ENCODE measurements around the gene ALDH5A1. TPM values are rescaled to one million over a fixed set of nuclear protein-coding genes. Genes with fewer than 3 reads are reported as not detected.
A peak's percentile ranks its signal among the peaks of the same experiment; 100 is the strongest.

ALDH5A1 gene
- polyA plus RNA-seq, 1 donor, result 31.9 TPM

DNA sequence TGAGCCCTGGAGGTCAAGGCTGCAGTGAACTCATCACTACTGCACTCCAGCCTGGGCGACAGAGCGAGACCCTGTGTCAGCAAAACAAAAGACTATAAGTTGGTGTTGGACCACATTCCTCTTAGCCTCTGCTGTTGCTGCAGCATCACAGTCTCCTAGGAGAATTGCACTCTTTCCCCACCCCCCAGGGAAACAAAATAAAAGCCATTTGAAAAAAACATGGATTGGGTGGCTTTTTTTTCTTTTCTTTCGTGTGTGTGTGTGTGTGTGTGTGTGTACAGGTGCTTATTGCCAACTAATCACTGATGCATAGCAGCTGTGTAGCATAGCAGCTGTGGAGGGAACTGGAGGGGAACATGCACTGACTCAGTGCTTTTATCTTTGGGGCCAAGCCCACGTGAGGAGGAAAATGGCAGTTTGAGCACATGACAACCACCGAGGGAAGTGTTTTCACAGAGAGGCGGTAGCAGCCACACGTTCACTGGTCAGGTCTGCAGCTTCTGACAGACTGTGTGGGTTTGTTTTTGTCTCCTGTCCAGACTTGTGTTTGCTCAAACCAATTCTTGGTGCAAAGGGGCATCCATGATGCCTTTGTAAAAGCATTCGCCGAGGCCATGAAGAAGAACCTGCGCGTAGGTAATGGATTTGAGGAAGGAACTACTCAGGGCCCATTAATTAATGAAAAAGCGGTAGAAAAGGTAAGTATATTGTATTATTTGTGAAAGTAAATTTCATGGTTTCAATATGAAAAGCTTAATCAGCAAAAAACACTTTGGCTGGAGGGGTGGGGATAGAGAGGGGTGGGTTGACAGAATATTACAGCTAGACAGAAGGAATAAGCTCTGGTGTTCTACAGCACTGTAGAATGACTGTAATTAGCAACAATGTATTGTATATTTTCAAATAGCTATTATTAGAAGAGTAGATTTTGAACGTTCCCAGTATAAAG is 27.7 kb downstream of the ALDH5A1 start:
- DNase-seq, result peak; percentile 50

DNA sequence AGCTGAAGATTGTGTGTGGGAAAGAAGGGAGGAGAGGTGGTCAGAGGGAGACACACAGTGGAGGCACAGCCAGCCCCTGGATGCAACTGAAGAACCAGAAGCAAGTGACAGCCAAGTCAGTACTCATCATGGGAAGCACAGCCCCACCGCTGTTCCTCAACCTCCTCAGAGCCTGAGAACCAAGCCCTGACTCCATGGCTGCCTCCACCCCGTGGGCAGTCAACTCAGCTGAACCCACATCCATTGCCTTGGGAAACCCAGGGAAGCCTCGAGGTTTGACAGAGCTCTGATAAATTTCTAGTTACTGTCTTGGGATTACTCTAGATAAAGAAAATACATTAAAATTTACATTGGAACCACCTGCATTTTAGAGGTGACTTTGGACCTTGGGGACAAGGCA is 29.6 kb downstream of the ALDH5A1 start:
- no peak for DNase-seq

DNA sequence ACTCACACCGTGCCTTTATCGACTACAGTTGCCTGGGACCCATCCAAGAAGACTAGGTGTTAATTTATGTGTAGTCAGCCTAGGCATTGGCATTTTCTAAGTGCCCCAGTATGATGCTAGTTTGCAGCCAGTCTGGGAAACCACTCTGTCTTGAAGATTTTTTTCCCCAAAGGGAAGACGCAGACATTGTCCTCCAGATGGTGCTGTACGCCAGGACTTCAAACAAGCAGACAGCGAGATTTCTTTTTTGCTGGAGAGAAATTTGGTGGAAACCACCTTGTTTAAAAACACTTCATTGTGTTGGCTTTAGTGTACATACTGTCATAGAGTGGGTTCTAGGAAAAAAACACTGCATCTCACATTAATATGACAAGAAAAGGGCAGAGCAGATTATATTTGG is 30.0 kb downstream of the ALDH5A1 start:
- peak; percentile 43 for DNase-seq

DNA sequence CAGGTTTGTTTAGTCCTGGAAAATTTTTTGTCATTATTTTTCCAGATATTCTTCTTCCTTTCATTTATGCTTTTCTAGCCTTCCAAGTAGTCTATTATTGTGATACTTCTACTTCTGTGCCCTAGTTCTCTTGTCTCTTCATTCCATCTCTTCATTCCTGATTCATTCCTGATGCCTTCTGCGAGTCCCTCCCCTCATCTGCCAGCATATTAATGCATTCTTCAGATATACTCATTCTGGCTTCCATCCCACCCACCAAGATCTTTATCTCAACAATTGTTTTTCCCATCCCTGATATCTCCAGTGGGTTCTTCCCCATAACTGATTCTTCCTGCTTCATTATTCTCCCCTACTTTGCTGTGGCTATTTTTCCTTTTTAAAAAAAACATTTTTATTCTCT is 35.2 kb downstream of the ALDH5A1 start:
- no peak for DNase-seq

DNA sequence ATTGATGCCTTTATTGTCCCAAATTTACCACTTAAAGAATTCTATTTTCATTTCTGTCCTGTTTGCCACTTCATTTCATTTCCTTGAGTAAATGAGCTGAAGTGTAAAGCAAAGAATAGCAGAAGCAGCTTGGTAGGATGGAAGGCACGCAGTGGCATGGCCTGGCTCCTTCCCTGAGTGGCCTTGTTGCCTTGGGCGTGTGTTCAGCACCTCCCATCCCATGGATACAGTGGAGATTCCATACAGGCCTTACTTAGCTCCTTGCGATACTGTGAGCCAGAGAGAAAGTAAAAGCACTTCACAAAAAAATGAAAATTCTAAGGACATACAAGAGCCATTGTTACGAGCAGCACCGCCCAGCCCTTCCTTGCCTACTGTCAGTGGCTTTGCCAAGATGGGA is 39.6 kb downstream of the ALDH5A1 start:
- DNase-seq, result no peak

DNA sequence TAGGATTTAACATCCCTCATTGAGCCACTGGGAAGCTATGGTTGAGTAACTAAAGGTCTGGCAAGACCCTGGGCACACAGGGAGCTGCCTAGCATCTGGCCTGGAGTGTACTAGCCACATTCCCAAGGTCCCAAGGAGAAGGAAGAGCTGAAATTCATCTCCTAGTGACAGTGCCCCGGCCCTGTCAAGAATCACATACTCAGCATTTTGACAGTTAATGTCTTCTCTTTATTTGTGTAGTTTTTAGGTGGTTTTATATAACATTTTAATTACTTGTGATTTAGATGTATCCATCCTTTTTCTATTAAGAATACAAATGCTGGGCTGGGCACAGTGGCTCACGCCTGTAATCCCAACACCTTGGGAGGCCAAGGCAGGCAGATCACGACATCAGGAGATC is 40.4 kb downstream of the ALDH5A1 start:
- no peak for DNase-seq

DNA sequence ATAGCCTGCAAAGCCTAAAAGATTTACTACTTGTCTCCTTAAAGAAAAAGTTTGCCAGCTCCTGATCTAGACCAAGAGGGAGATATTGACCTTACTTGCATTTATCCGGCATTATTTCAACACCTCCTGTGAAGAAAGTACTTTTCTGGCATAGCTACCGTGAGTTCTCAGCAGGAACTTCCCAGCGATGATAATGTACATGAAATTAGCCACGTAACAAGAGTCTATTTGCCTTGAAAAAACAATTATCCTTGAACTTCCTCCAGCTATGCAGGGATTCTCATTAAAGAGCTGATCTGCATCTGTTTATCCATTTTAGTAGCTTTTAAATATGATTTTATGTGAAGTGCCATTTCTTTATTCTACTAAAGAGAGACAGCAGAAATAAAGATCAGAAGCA is 41.7 kb downstream of the ALDH5A1 start:
- no peak for DNase-seq

DNA sequence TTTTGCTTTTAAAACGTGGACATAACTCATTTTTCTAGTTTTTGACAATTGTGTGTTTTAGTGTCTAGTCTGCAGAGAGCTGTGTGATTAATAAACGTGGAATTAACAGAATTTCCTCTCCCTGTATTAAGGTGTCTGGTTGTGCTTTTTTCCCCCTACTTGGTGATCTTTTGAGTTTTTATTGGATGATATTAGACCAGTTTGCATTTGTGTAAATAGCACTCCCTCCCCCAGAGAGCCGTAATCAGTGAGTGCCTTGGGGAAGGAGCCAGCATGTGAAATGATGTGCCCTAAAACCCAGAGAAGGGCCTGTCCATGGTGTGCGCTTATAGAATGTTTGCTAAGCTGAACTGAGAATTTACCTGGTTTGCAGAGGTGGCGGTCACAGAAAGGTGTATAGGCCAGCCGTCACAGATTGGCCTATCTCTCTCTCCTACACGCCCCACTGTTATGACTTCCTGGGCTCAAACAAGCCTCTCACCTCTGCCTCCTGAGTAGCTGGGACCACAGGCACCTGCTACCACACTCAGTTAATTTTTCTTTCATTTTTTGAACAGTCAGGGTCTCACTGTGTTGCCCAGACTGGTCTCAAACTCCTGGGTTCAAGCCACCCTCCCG is 42.4 kb downstream of the ALDH5A1 start:
- DNase-seq, result no peak

DNA sequence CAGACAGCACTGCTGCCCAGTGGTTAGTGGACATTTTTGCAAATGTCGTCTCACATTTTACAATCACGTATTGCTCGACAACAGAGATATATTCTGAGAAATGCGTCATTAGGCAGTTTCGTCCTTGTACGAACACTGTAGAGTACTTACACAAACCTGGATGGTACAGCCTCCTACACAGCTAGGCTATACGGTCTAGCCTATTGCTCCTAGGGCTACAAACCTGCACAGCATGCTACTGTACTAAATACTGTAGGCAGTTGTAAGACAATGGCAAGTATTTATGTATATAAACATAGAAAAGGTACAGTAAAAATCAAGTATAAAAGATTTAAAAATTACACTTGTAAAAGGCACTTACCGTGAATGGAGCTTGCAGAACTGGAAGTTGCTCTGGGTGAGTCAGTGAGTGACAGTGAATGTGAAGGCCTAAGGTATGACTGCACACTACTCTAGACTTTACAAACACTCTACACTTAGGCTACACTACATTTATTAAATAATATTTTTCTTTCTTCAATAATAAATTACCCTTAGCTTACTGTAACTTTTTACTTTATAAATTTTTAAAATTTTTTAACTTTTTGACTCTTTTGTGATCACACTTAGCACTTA is 43.1 kb downstream of the ALDH5A1 start:
- DNase-seq, result no peak

DNA sequence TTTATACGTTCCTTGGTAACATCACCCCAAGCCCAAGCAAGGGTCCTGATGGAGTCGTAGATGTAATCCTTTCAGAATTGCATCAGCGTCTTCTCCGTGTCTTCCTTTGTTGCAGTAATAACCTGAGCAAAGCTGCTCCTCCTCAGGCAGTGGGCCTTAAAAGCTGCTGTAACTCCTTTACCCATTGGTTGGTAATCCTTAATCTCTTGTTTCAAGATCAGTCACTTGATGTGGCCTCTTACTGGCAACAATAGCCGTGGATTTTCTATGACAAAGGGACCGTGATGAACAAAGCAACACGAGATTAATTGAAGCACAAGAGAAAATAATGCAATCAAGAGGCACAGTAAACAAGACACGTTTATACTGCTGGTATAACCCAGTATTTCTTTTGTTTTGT is 44.6 kb downstream of the ALDH5A1 start:
- DNase-seq, result no peak

DNA sequence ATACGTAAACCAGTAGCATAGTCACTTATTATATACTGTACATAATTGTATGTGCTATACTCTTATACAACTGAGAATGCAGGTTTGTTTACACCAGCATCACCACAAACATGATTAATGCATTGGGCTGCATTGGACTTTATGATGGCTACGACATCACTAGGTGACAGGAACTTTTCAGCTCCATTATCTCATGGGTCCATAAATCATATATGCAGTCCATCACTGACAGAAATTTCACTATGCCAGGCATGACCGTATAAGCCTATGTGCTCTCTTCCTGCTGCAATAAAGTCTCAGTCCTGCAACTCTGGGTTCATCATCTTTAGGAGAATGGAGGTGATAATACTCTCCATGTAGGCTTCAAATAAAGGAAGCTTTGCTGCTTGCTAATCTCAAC is 45.4 kb downstream of the ALDH5A1 start:
- DNase-seq, result no peak

DNA sequence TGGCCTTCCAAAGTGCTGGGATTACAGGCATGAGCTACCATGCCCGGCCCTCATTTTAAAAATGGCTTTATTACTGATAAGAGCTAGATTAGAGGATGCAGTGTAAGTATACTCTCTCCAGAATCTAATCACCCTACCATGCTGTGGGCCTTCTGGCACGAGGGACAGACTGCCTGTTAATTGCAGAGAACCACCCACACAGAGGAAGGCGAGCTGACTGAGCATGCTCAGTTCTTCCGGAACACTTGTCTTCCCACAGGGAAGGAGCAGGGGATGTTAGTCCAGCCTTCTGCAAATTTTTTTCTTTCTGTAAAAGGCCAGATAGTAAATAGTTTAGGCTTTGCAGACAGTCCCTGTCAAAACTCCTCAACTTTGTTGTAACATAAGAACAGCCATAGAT is 48.9 kb downstream of the ALDH5A1 start:
- no peak for DNase-seq

DNA sequence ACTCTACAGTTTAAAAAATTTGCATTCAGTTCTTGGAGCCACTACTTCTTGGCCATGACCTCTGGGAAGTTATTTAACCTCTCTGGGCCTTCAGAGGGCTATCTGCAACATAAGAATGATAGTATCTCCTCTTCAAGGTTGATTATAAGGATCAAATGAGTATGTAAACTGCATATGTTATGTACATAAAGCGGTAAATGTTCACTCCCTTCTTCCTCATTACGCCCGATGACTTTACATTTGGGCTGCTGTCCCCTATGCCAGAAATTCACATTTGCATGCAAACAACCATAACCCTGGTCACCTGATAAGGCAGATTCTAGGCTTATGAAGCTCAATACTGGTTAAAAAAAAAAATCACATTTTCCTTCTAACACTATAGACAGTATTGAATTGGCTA is 50.4 kb downstream of the ALDH5A1 start:
- no peak for DNase-seq

DNA sequence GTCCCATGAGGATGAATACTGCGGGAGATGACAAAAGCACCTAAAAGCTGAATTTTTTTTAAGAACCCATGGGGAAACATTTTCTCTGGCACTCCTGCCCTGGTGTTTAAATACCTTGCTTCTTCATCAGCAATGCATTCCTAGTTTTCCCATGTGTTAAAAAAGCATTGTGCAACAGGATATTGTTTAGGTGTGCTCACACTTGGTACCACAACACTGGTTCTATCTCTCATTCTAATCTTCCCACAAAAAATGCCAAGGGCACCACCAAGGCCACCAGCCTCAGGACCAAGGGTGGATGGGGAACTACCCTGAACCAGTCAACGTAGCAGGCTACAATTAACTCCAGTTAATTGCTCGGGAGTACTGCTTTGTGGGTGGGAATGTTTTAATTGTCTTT is 50.9 kb downstream of the ALDH5A1 start:
- no peak for DNase-seq

DNA sequence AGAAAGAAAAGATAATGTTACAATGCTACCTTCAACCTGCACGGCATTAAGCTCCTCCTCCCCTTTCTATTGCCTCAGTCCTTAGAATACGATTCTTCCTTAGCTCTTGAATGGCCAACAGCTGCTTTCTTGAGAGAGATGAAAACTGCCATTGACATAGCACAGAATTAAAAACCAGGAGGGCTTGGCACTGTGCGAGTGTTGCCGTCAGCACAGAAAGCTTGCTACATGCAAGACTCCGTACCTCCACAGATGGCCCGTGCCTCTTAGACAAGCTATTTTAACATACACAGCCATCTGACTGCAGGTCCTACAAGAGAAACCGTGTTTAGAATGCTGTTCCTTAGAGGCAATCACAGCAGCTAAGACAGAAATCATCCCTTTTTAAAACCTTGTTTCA is 51.7 kb downstream of the ALDH5A1 start:
- DNase-seq, result no peak

DNA sequence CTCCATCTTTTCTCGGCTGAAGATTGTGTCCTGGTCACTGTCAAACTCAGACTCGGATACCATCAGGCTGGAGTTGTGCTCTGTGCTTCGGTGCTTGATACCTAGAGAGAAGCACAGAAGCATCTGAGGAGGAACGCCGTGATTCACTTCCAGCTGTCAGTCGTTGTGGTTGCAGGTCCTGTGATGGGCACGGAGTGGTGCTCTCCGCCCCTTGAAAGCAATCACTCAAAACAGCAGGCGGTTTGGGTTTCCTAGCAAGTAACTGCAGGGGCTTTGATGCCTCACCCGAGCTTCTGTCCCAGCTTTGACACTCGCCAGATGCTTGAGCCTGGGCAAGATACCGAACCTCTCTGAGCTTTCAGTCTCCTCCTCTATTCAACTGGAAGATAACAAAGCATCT is 52.5 kb downstream of the ALDH5A1 start:
- peak; percentile 13 for DNase-seq

DNA sequence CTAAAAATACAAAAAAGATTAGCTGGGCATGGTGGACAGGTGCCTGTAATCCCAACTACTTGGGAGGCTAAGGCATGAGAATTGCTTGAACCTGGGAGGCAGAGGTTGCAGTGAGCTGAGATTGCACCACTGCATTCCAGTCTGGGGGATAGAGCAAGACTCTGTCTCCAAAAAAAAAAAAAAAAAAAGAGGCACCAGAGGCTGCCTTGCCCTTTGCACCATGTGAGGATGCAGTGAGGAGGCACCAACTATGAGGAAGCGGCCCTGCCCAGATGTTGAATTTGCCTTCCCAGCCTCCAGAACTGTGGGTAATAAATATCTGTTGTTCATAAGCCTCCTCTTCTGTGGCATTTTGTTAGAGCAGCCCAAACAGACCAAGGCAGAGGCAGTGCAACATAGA is 54.4 kb downstream of the ALDH5A1 start:
- no peak for DNase-seq

DNA sequence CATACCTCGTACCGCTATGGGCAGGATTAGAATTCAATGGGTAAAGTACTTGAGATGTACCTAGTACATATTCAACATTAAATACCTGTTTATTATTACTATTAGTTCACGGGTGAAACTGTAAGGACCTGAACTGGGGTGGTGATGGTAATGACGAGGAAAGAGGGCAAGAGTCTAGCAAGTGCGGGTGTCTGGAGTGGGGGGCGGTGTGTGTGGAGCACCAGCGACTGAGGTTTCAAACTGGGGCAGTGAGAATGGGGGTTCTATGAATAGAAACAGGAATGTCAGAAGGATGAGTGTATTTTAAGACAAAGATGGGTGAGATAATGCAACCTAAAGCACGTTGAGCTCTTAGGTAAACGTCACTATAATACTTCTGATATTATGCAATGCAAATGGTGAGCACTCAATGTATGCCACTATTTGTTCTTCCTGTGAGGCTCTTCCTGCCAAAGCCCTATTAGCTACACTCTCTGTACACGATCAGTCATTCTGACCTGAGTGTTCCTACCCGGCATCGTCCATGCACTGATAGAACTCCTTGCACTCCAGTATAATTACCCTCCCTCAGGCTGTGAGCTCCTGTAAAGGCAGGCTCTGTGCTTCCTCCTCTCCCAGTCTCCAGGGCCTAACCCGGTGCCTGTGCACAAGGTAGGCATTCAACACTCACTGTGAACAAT is 55.0 kb downstream of the ALDH5A1 start:
- DNase-seq, result no peak

DNA sequence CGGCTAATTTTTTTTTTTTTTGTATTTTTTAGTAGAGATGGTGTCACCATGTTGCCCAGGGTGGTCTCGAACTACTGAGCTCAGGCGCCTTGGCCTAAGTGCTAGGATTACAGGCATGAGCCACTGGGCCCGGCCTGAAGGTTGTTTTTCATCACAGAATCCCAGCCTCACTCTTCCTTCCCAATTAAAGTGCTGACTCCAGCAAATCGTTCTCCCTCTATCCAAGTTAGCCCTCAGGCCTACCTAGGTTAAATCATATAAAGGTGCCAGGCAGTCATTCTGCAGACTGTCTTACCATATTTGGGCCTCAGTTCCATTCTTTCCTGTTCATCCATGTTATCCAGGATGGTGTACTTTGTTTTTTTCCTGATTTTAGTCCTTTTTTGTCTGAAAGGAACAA is 56.4 kb downstream of the ALDH5A1 start:
- no peak for DNase-seq

DNA sequence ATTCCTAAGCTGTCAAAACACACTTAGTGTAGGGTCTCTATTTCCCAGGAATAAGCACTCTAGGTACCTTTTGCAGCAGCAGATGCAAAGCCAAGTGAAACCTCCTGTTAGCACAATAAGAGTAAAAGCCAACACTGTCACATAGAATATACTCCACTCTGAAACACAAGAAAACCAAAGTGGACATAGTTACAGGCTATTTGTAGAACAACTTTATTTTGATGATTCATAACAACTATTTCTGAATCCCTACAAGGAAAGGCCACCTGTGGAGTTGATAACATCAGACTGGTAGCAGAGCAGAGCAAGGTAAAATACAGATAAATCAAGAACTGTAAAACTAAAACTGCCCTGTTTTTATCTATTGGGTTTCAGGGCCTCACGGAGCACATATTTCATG is 59.7 kb downstream of the ALDH5A1 start:
- DNase-seq, result no peak

DNA sequence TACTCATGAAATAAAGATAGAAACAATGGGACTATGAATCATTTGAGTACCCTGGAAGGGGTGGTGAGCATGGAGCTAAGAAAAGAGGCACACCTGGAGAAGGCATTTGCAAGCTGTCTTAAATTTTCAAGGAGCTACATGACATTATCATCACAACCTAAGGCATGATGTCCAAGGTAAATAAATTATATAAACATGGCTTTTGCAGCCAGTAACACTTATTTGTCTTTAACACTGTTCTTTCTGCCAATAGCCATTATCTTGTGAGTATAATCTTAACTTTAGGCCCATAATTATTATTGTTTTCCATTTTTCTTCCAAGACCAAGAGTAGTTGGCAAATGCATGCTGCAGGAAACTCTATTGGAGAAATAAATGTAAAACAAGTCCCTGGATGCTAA is 63.7 kb downstream of the ALDH5A1 start:
- DNase-seq, result no peak

DNA sequence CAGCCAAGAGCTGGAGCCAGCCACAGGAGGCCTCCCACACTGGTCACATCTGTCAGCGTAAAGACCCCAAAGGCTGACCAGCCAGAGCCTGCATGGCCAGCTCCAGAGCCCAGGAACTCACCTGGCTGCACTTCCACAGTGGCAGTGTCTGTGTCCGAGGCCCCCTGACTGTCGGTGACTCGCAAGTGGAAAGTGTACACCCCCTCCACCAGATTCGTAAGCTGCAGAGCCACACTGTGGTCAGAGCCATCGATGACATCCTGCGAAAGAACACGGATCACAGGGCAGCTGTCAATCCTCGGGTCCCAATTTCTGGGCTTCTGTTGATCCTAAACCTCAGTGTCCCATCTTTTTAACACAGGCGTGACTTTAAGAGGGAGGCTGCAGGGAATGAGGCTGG is 69.3 kb downstream of the ALDH5A1 start:
- DNase-seq, result no peak

DNA sequence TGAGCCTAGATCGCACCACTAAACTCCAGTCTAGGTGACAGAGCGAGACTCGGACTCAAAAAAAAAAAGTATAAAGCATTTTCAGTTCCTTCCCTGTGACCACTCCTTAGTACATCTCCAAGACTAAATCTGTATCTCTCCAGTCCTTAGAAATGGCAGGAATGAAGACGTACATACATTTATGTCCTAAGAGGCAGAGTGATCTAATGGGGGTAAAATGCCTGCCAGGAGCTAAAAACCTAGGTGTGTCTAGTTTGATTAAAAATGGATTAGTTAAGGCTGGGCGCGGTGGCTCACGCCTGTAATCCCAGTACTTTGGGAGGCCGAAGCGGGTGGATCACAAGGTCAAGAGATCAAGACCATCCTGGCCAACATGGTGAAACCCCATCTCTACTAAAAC is 70.4 kb downstream of the ALDH5A1 start:
- no peak for DNase-seq

Measured in left kidney (tissue), 2 donors.